ENCODE measurements around the gene BICD2.

The BICD2 gene

GRCh38 chr9:92671323-92671722, 93.3 kb downstream of the BICD2 start:
- Histone ChIP-seq H3K27ac (ENCODE audit: low read depth, low read length) (no peak overlapping the region), H3K9me3 (ENCODE audit: control insufficient read depth, insufficient read depth, low read length) (no peaks in the 10 kb centered on the region), H3K9ac (ENCODE audit: low read depth, low read length) (no peak overlapping the region), H3K27me3 (ENCODE audit: control insufficient read depth, insufficient read depth, low read length) (no peaks in the 10 kb centered on the region), H3K36me3 (ENCODE audit: control insufficient read depth, insufficient read depth, low read length) (peaks cover 10% of the 10 kb centered on the region; the same call in 1 of the 2 replicates), H3K4me1 (ENCODE audit: control insufficient read depth, insufficient read depth, low read length) (0 out of 2 replicates have a peak, but pooled peaks cover 4% of the 10 kb centered on the region), H3K4me3 (ENCODE audit: low read depth, low read length) (peak overlapping the region; percentile 91)

DNA sequence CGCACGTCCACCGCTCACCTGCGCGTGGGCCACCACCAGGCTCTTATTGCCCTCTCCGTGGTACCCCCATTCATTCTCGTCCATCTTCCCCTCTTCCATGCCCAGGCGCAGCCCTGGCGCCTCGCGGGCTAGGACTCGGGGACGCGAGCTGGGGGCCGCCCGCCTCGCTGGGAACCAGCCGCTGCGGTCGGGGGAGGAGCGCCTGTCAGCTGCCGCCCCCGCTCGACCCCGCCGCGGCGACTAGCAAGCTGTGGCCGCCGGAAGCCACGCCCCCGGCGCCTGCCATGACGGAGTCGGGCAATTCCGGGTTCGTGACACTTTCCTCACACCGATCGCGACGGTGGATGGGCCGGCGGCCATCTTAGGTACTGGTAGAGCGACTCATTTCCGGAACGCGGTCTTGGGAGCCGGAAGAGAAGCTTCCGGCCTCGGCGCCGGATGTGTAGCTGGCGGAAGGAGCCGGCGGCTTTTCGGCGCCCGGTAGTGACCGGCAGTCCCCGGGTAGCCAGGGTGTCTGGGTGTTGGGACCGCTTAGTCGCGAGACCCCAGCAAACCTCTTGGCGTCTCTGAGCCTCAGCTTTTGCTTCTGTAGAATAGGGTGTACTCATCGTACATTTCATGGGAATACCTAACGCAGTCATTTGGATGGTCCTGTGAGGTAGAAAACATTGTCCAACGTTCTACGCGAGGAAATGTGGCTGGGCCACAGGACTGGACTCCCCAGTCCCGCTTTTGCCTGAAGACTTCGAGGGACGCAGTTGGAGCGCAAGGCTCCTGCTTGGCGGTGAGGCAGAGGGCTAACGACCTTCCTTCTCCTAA, 94.5 kb downstream of the BICD2 start, which contains the start of gene IPPK:
IPPK (minus strand) TSS at position 242 of the 819 bp plus-strand sequence; CDS start at position 99, 143 bp downstream.
- no peaks in the 10 kb centered on the region for H3K9me3 ChIP-seq (ENCODE audit: control insufficient read depth, insufficient read depth, low read length)
- 0 out of 2 replicates have a peak, but pooled peaks cover 4% of the 10 kb centered on the region for H3K4me1 ChIP-seq (ENCODE audit: control insufficient read depth, insufficient read depth, low read length)
- H3K9ac ChIP-seq (ENCODE audit: low read depth, low read length): peak within 1 kb of the TSS; percentile 71
- peak within 1 kb of the TSS; percentile 76 for H3K27ac ChIP-seq (ENCODE audit: low read depth, low read length)
- H3K27me3 ChIP-seq (ENCODE audit: control insufficient read depth, insufficient read depth, low read length): no peaks in the 10 kb centered on the region
- peaks cover 11% of the 10 kb centered on the region; the same call in 1 of the 2 replicates for H3K36me3 ChIP-seq (ENCODE audit: control insufficient read depth, insufficient read depth, low read length)
- H3K4me3 ChIP-seq (ENCODE audit: low read depth, low read length): peak within 1 kb of the TSS; percentile 91

GRCh38 chr9:92669527-92669889, 95.1 kb downstream of the BICD2 start:
- Histone ChIP-seq H3K4me3 (ENCODE audit: low read depth, low read length) (peak overlapping the region; percentile 91), H3K27ac (ENCODE audit: low read depth, low read length) (peak overlapping the region; percentile 38), H3K27me3 (ENCODE audit: control insufficient read depth, insufficient read depth, low read length) (no peaks in the 10 kb centered on the region), H3K9ac (ENCODE audit: low read depth, low read length) (peak overlapping the region; percentile 68), H3K9me3 (ENCODE audit: control insufficient read depth, insufficient read depth, low read length) (no peaks in the 10 kb centered on the region), H3K4me1 (ENCODE audit: control insufficient read depth, insufficient read depth, low read length) (peaks cover 4% of the 10 kb centered on the region; the same call in 1 of the 2 replicates), H3K36me3 (ENCODE audit: control insufficient read depth, insufficient read depth, low read length) (peaks cover 11% of the 10 kb centered on the region; the same call in 1 of the 2 replicates)

DNA sequence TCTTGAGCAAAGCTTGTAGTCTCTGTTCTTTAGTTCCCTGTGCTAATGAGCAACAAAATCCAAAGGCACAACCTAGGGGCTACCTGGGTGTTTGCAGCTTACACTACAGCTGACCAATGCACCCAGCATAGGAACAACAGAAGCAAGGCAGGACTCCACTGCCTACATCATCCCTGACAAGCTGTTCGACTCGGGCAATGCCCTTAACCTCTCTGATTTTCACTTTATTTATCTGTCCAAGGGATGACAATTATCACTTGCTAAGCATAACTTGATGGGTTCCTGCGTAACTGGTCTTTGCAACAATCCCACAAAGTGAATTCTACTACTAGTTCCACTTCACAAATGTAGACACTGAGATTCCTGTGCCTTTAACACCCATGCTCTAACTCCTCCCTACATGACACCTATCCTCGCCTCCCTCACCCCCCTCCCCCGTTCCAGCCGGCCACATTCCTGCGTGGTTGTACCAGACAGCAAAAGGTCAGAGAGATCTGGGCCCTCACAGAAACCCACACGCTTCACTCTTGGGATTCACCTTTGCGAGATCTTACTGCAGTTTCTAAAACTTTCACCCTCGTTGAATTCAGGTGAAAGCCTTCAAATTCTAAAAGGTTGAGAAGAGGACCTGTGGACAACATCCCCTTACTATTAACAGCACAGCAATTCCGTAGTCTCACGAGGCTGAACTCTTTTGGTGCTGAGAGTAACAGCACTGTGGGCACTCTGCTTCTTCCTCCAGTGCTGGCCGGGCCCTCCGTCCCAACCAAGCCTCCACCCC, 95.7 kb downstream of the BICD2 start:
- Histone ChIP-seq H3K27ac (ENCODE audit: low read depth, low read length) (peak overlapping the region; percentile 38), H3K9me3 (ENCODE audit: control insufficient read depth, insufficient read depth, low read length) (no peaks in the 10 kb centered on the region), H3K36me3 (ENCODE audit: control insufficient read depth, insufficient read depth, low read length) (peaks cover 11% of the 10 kb centered on the region; the same call in 1 of the 2 replicates), H3K27me3 (ENCODE audit: control insufficient read depth, insufficient read depth, low read length) (no peaks in the 10 kb centered on the region), H3K4me3 (ENCODE audit: low read depth, low read length) (peak overlapping the region; percentile 91), H3K4me1 (ENCODE audit: control insufficient read depth, insufficient read depth, low read length) (peaks cover 4% of the 10 kb centered on the region; the same call in 1 of the 2 replicates), H3K9ac (ENCODE audit: low read depth, low read length) (peak overlapping the region; percentile 68)

DNA sequence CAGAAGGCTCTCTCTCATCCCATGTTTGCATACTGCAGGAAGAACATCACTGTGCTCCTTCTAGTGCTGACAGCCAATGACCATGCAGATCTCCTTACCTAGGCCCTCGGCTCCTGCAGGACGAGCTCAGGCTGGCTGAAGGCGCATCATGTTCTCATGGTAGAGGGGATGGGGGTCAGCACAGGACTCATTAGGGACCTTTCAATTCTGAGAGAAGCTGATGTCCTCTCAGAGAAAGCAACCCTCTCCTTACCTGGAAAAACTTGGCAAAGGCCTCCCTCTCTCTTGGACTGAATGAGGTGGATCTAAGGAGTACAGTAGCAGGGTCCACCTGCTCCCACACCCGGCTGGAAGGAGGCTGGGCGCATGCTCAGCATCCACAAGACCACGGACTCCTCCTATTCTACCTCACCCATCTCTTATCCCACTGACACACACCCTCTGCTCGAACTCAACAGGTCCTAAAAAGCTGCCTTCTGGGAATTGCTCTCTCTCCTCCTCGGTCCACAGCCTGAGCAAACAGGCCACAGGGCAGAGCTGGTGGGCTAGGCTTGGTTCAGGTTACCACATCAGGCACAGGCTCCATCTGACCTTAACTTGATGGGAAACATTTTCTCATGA, 97.6 kb downstream of the BICD2 start:
- Histone ChIP-seq H3K9ac (ENCODE audit: low read depth, low read length) (no peak overlapping the region), H3K27ac (ENCODE audit: low read depth, low read length) (no peak overlapping the region)

GRCh38 chr9:92666236-92666635, 98.4 kb downstream of the BICD2 start:
- H3K36me3 ChIP-seq (ENCODE audit: control insufficient read depth, insufficient read depth, low read length): peaks cover 11% of the 10 kb centered on the region; the same call in 1 of the 2 replicates
- H3K27ac ChIP-seq (ENCODE audit: low read depth, low read length): no peak overlapping the region
- no peak overlapping the region for H3K4me3 ChIP-seq (ENCODE audit: low read depth, low read length)
- no peaks in the 10 kb centered on the region for H3K9me3 ChIP-seq (ENCODE audit: control insufficient read depth, insufficient read depth, low read length)
- H3K27me3 ChIP-seq (ENCODE audit: control insufficient read depth, insufficient read depth, low read length): no peaks in the 10 kb centered on the region
- no peak overlapping the region for H3K9ac ChIP-seq (ENCODE audit: low read depth, low read length)
- H3K4me1 ChIP-seq (ENCODE audit: control insufficient read depth, insufficient read depth, low read length): peaks cover 4% of the 10 kb centered on the region; the same call in 1 of the 2 replicates

More for the DNA sequence above, 97.6 kb downstream of the BICD2 start:
- no peaks in the 10 kb centered on the region for H3K27me3 ChIP-seq (ENCODE audit: control insufficient read depth, insufficient read depth, low read length)
- H3K4me3 ChIP-seq (ENCODE audit: low read depth, low read length): no peak overlapping the region
- peaks cover 4% of the 10 kb centered on the region; the same call in 1 of the 2 replicates for H3K4me1 ChIP-seq (ENCODE audit: control insufficient read depth, insufficient read depth, low read length)
- peaks cover 11% of the 10 kb centered on the region; the same call in 1 of the 2 replicates for H3K36me3 ChIP-seq (ENCODE audit: control insufficient read depth, insufficient read depth, low read length)
- no peaks in the 10 kb centered on the region for H3K9me3 ChIP-seq (ENCODE audit: control insufficient read depth, insufficient read depth, low read length)

DNA sequence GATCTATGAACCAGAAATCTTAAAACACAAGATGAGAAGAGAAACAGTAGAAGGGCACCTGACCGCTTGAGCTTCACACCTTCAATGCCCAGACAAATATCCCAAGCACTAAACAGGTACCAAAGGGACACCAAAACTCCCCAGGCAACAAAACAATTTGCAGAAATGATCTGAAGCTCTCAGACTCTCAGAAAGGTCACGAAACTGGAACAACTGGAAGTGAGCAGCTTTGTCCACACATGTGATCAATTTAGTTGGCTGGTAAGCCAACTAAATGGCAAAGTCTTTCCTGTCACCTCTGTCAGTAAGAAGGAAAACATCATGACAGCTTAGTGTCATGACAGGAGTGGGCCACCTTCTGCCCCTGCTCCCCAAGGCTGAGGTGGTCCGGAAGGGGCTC, 98.8 kb downstream of the BICD2 start:
- H3K36me3 ChIP-seq (ENCODE audit: control insufficient read depth, insufficient read depth, low read length): peaks cover 11% of the 10 kb centered on the region; the same call in 1 of the 2 replicates
- H3K27me3 ChIP-seq (ENCODE audit: control insufficient read depth, insufficient read depth, low read length): no peaks in the 10 kb centered on the region
- no peak overlapping the region for H3K4me3 ChIP-seq (ENCODE audit: low read depth, low read length)
- no peak overlapping the region for H3K27ac ChIP-seq (ENCODE audit: low read depth, low read length)
- no peaks in the 10 kb centered on the region for H3K9me3 ChIP-seq (ENCODE audit: control insufficient read depth, insufficient read depth, low read length)
- no peak overlapping the region for H3K9ac ChIP-seq (ENCODE audit: low read depth, low read length)
- peaks cover 4% of the 10 kb centered on the region; the same call in 1 of the 2 replicates for H3K4me1 ChIP-seq (ENCODE audit: control insufficient read depth, insufficient read depth, low read length)

GRCh38 chr9:92664394-92665152, 100.1 kb downstream of the BICD2 start:
- peak overlapping the region; percentile 6 for H3K27ac ChIP-seq (ENCODE audit: low read depth, low read length)
- no peak overlapping the region for H3K4me3 ChIP-seq (ENCODE audit: low read depth, low read length)
- no peaks in the 10 kb centered on the region for H3K27me3 ChIP-seq (ENCODE audit: control insufficient read depth, insufficient read depth, low read length)
- H3K9me3 ChIP-seq (ENCODE audit: control insufficient read depth, insufficient read depth, low read length): no peaks in the 10 kb centered on the region
- peaks cover 11% of the 10 kb centered on the region; the same call in 1 of the 2 replicates for H3K36me3 ChIP-seq (ENCODE audit: control insufficient read depth, insufficient read depth, low read length)
- H3K9ac ChIP-seq (ENCODE audit: low read depth, low read length): no peak overlapping the region
- peaks cover 12% of the 10 kb centered on the region for H3K4me1 ChIP-seq (ENCODE audit: control insufficient read depth, insufficient read depth, low read length)

DNA sequence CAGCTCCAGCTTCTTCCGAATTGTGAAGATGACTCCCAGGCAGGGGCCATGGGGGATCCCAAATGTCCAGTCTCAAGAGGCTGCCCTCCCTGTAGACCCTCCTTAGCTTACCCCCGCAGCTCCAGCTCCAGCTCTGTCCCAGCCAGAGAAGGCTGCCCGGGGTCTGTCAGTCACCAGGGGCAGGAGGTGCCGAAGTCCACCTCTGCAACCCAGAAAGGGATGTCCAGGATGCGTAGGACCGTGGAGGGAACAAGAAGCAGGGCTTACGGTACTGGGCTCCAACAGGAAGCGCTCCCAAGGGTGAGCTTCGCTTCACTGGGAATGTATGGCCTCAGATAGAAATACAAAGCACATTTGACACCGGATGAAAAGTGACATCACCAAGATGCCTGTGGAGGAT, 100.7 kb downstream of the BICD2 start:
- Histone ChIP-seq H3K4me3 (ENCODE audit: low read depth, low read length) (no peak overlapping the region), H3K9ac (ENCODE audit: low read depth, low read length) (no peak overlapping the region), H3K36me3 (ENCODE audit: control insufficient read depth, insufficient read depth, low read length) (peaks cover 11% of the 10 kb centered on the region; the same call in 1 of the 2 replicates), H3K9me3 (ENCODE audit: control insufficient read depth, insufficient read depth, low read length) (no peaks in the 10 kb centered on the region), H3K4me1 (ENCODE audit: control insufficient read depth, insufficient read depth, low read length) (peaks cover 15% of the 10 kb centered on the region), H3K27ac (ENCODE audit: low read depth, low read length) (no peak overlapping the region), H3K27me3 (ENCODE audit: control insufficient read depth, insufficient read depth, low read length) (no peaks in the 10 kb centered on the region)

DNA sequence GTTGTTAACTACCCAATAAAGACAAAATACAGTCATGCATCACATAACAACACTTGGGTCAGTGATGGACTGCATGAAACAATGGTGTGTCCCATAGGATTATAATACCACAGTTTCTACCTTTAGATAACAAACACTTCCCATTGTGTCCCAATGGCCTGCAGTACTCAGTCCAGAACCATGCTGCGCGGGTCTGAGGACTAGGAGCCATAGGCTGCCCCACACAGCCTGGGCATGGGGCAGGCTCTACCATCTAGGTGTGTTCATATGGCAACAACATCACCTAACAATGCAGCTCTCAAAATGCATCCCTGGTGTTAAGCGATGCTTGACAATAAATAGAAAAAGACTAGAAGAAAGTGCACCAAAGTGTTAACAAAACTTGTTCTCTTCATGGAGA, 101.5 kb downstream of the BICD2 start:
- H3K36me3 ChIP-seq (ENCODE audit: control insufficient read depth, insufficient read depth, low read length): peaks cover 13% of the 10 kb centered on the region
- no peaks in the 10 kb centered on the region for H3K27me3 ChIP-seq (ENCODE audit: control insufficient read depth, insufficient read depth, low read length)
- H3K4me3 ChIP-seq (ENCODE audit: low read depth, low read length): no peak overlapping the region
- H3K4me1 ChIP-seq (ENCODE audit: control insufficient read depth, insufficient read depth, low read length): peaks cover 11% of the 10 kb centered on the region
- H3K27ac ChIP-seq (ENCODE audit: low read depth, low read length): no peak overlapping the region
- H3K9ac ChIP-seq (ENCODE audit: low read depth, low read length): no peak overlapping the region
- H3K9me3 ChIP-seq (ENCODE audit: control insufficient read depth, insufficient read depth, low read length): no peaks in the 10 kb centered on the region

Measured in HUES48 (cell line).